HepG2 (cell line): ENCODE results near the gene ABCC1. TPM values are rescaled to one million over a fixed set of nuclear protein-coding genes. Genes with fewer than 3 reads are reported as not detected.

ENCODE experiments used
- DNMT1 ChIP-seq: sonication (generic); formaldehyde crosslinking; IDR thresholded peaks from 2 replicates; pipeline ENCODE4 v1.5.1; 2020; ENCODE audit warnings: mild to moderate bottlenecking, missing genetic modification reagents
- ELF4 ChIP-seq: sonication (generic); formaldehyde crosslinking; IDR thresholded peaks from 2 replicates; pipeline ENCODE4 v1.5.0; 2020; ENCODE audit warnings: missing genetic modification reagents, mild to moderate bottlenecking, moderate library complexity, borderline replicate concordance
- FOXO1 ChIP-seq: sonication (generic); formaldehyde crosslinking; IDR thresholded peaks from 2 replicates; pipeline ENCODE4 v1.4.0; 2020; ENCODE audit warnings: missing genetic modification reagents
- MIXL1 ChIP-seq: IDR thresholded peaks from 2 replicates; pipeline ENCODE4 v1.6.1; 2016
- PHF20 ChIP-seq: sonication (generic); formaldehyde crosslinking; IDR thresholded peaks from 2 replicates; pipeline ENCODE4 v1.5.0; 2020; ENCODE audit warnings: mild to moderate bottlenecking, missing genetic modification reagents
- SOX6 ChIP-seq, 2 experiments: fragments of 450-650 bp in 1 of 2; sonication (generic) in 1 of 2; formaldehyde crosslinking in 1 of 2; IDR thresholded peaks; 2 replicates each; pipeline versions ENCODE4 v1.4.0 to v1.6.1; 2017 to 2020; ENCODE audit warnings: antibody characterized with exemption in 1 of 2, mild to moderate bottlenecking in 1 of 2, missing genetic modification reagents in 1 of 2
- TBX2 ChIP-seq: sonication (generic); formaldehyde crosslinking; IDR thresholded peaks from 2 replicates; pipeline ENCODE4 v1.5.0; 2020; ENCODE audit warnings: missing genetic modification reagents, mild to moderate bottlenecking, borderline replicate concordance
- THRA ChIP-seq: sonication (generic); formaldehyde crosslinking; IDR thresholded peaks from 2 replicates; pipeline ENCODE4 v1.4.0; 2020; ENCODE audit warnings: missing genetic modification reagents, borderline replicate concordance
- XRCC5 ChIP-seq: fragments of 200-400 bp; formaldehyde crosslinking; optimal IDR thresholded peaks from 2 replicates; pipeline ENCODE3; 2017; ENCODE audit warnings: mild to moderate bottlenecking, low read length
- ZFX ChIP-seq: sonication (generic); formaldehyde crosslinking; IDR thresholded peaks from 2 replicates; pipeline ENCODE4 v1.4.0; 2020; ENCODE audit warnings: mild to moderate bottlenecking, low read depth, missing genetic modification reagents, moderate library complexity
- ZNF124 ChIP-seq: sonication (generic); formaldehyde crosslinking; IDR thresholded peaks from 2 replicates; pipeline ENCODE4 v1.4.0; 2020; ENCODE audit warnings: missing genetic modification reagents
- ZNF205 ChIP-seq: IDR thresholded peaks from 2 replicates; pipeline ENCODE4 v1.6.1; 2018; ENCODE audit warnings: missing biosample characterization, missing genetic modification reagents
- ZNF589 ChIP-seq: sonication (generic); formaldehyde crosslinking; conservative IDR thresholded peaks from 2 replicates; pipeline ENCODE4 v1.8.0; 2022; ENCODE audit warnings: mild to moderate bottlenecking, moderate library complexity, missing genetic modification reagents
- ZNF749 ChIP-seq: sonication (generic); formaldehyde crosslinking; IDR thresholded peaks from 2 replicates; pipeline ENCODE4 v1.8.0; 2022; ENCODE audit warnings: mild to moderate bottlenecking, missing genetic modification reagents, moderate library complexity, borderline replicate concordance
- ZNF878 ChIP-seq: sonication (generic); formaldehyde crosslinking; IDR thresholded peaks from 2 replicates; pipeline ENCODE4 v1.8.1; 2023; ENCODE audit warnings: mild to moderate bottlenecking, missing genetic modification reagents, moderate library complexity
- polyA plus RNA-seq, 8 experiments: library from polyadenylated mRNA; depleted of rRNA in 3 of 8; stranded (reverse) in 7 of 8; unstranded in 1 of 8; fragments of >200 nt; fragmentation: Illumina TruSeq in 4 of 8; extraction: Trizol in 4 of 8; gene quantifications; 2 replicates each; pipeline versions ENCODE4 v1.2.1 to v1.2.3, GENCODE V29; 2011 to 2016; ENCODE audit warnings: low read depth in 4 of 8, missing spikeins in 1 of 8, mixed read lengths in 1 of 8; ENCODE audit not compliant: insufficient read depth in 1 of 8
- total RNA-seq, 5 experiments: library from RNA; depleted of rRNA; stranded (reverse); fragments of >200 nt; fragmentation: Illumina TruSeq; extraction: Trizol; gene quantifications; 2 replicates each; pipeline ENCODE4 v1.2.3, GENCODE V29; 2016; ENCODE audit warnings: low read depth in 1 of 5
- TF ChIP-seq, protein P1 (sequence below): sonication (generic); formaldehyde crosslinking; IDR thresholded peaks from 2 replicates; pipeline ENCODE4 v1.4.0; 2020; ENCODE audit warnings: missing genetic modification reagents, mild to moderate bottlenecking, borderline replicate concordance
- TF ChIP-seq, protein P2 (sequence below): sonication (generic); formaldehyde crosslinking; IDR thresholded peaks from 2 replicates; pipeline ENCODE4 v1.4.0; 2020; ENCODE audit warnings: mild to moderate bottlenecking, missing genetic modification reagents
- TF ChIP-seq, protein P3 (sequence below): sonication (generic); formaldehyde crosslinking; IDR thresholded peaks from 2 replicates; pipeline ENCODE4 v1.4.0; 2020; ENCODE audit warnings: low read depth, mild to moderate bottlenecking, missing genetic modification reagents

The ABCC1 gene
- total and polyA plus RNA-seq, 2 of the 13 experiments (the other 11 are each of a cell fraction or from before 2014, with no cell fraction given), result 13.0 to 30.6 TPM

DNA sequence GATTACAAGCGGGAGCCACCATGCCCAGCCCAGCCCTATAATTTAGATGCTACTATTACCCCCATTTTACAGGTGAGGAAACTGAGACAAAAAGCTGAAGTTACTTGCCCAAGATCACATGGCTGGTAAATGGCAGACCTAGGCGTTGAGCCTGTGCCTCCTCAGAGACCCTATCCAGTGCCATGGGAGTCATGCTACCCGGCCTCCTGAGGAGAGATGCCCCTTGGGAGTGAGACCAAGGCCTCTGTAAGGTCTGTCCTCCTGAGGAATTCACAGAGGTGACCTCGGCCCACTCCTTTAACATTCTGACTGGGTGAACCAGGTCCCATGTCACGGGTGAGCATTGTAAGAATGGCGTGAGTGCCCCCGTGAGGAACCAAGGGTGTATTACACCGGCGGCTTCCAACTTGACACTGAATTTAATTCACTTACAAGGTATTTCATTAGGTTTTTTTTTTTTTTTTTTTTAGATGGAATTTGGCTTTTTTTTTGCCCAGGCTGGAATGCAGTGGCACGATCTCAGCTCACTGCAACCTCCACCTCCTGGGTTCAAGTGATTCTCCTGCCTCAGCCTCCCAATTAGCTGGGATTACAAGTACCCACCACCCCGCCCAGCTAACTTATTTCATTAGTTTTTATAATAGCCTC, 178.2 kb downstream of the ABCC1 start (continued):
- TF ChIP-seq TBX2 (CRISPR knock-in tag), result 0 out of 2 replicates have a peak, but pooled peaks have one; percentile 16
- no peak for TF ChIP-seq ELF4 (CRISPR knock-in tag)
- TF ChIP-seq PHF20 (CRISPR knock-in tag), result no peak
- TF ChIP-seq SOX6 (IDR thresholded peaks at IDR 0.05), result no peak
- no peak for TF ChIP-seq SOX6 (CRISPR knock-in tag; IDR thresholded peaks at IDR 0.05)
- no peak for TF ChIP-seq ZNF878 (CRISPR knock-in tag)
- no peak for TF ChIP-seq DNMT1 (CRISPR knock-in tag)
- TF ChIP-seq XRCC5, result peak; percentile 75
- TF ChIP-seq, protein P1, sequence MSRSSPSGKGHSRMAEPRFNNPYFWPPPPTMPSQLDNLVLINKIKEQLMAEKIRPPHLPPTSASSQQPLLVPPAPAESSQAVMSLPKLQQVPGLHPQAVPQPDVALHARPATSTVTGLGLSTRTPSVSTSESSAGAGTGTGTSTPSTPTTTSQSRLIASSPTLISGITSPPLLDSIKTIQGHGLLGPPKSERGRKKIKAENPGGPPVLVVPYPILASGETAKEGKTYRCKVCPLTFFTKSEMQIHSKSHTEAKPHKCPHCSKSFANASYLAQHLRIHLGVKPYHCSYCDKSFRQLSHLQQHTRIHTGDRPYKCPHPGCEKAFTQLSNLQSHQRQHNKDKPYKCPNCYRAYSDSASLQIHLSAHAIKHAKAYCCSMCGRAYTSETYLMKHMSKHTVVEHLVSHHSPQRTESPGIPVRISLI (CRISPR knock-in tag), result no peak; the same call in 1 of the 2 replicates
- no peak for TF ChIP-seq ZNF589
- TF ChIP-seq ZNF205 (CRISPR knock-in tag), result no peak
- TF ChIP-seq, protein P2, sequence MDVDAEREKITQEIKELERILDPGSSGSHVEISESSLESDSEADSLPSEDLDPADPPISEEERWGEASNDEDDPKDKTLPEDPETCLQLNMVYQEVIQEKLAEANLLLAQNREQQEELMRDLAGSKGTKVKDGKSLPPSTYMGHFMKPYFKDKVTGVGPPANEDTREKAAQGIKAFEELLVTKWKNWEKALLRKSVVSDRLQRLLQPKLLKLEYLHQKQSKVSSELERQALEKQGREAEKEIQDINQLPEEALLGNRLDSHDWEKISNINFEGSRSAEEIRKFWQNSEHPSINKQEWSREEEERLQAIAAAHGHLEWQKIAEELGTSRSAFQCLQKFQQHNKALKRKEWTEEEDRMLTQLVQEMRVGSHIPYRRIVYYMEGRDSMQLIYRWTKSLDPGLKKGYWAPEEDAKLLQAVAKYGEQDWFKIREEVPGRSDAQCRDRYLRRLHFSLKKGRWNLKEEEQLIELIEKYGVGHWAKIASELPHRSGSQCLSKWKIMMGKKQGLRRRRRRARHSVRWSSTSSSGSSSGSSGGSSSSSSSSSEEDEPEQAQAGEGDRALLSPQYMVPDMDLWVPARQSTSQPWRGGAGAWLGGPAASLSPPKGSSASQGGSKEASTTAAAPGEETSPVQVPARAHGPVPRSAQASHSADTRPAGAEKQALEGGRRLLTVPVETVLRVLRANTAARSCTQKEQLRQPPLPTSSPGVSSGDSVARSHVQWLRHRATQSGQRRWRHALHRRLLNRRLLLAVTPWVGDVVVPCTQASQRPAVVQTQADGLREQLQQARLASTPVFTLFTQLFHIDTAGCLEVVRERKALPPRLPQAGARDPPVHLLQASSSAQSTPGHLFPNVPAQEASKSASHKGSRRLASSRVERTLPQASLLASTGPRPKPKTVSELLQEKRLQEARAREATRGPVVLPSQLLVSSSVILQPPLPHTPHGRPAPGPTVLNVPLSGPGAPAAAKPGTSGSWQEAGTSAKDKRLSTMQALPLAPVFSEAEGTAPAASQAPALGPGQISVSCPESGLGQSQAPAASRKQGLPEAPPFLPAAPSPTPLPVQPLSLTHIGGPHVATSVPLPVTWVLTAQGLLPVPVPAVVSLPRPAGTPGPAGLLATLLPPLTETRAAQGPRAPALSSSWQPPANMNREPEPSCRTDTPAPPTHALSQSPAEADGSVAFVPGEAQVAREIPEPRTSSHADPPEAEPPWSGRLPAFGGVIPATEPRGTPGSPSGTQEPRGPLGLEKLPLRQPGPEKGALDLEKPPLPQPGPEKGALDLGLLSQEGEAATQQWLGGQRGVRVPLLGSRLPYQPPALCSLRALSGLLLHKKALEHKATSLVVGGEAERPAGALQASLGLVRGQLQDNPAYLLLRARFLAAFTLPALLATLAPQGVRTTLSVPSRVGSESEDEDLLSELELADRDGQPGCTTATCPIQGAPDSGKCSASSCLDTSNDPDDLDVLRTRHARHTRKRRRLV (CRISPR knock-in tag), result no peak
- no peak for TF ChIP-seq ZNF749
- 0 out of 2 replicates have a peak, but pooled peaks have one; percentile 23 for TF ChIP-seq FOXO1
- no peak for TF ChIP-seq THRA
- TF ChIP-seq ZFX (CRISPR knock-in tag), result no peak
- 0 out of 2 replicates have a peak, but pooled peaks have one; percentile 66 for TF ChIP-seq ZNF124
- TF ChIP-seq, protein P3, sequence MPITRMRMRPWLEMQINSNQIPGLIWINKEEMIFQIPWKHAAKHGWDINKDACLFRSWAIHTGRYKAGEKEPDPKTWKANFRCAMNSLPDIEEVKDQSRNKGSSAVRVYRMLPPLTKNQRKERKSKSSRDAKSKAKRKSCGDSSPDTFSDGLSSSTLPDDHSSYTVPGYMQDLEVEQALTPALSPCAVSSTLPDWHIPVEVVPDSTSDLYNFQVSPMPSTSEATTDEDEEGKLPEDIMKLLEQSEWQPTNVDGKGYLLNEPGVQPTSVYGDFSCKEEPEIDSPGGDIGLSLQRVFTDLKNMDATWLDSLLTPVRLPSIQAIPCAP (CRISPR knock-in tag), result no peak
- TF ChIP-seq MIXL1 (CRISPR knock-in tag), result 0 out of 2 replicates have a peak, but pooled peaks have one; percentile 58
